Activated CD4-positive, alpha-beta T cell treated with anti-CD3 and anti-CD28 coated beads, Interleukin-2, amount 10 ng/mL, durations not matched to agents 7 days and 5 days (primary cell): ENCODE measurements around the gene TMEM143. TPM values are rescaled to one million over a fixed set of nuclear protein-coding genes. Genes with fewer than 3 reads are reported as not detected.
A peak's percentile ranks its signal among the peaks of the same experiment; 100 is the strongest.
"Not testable (repeated sequence)": the region's sequence is repeated elsewhere in the genome, so short reads cannot be mapped to it uniquely, and the experiment has no call there.

Experiments used
- CTCF ChIA-PET: fragments of 350-600 bp; sonication (Branson Sonifier 250); formaldehyde crosslinking; loops from one replicate; lab custom pipeline; 2021; ENCODE audit warnings: antibody characterized with exemption; lab: Charles Lee
- POLR2A ChIA-PET: fragments of 350-600 bp; sonication (Branson Sonifier 250); formaldehyde crosslinking; loops from one replicate; lab custom pipeline; 2021; ENCODE audit warnings: antibody characterized with exemption; lab: Charles Lee
- DNase-seq: peaks from one replicate; pipeline ENCODE4 v3.0.0-alpha.2; 2020
- H3K27ac Mint-ChIP-seq: one replicate; pipeline ENCODE4 v1.8.0; 2021; ENCODE audit warnings: mild to moderate bottlenecking, moderate library complexity, mixed read lengths
- H3K27me3 Mint-ChIP-seq: one replicate; pipeline ENCODE4 v1.8.0; 2021; ENCODE audit warnings: mixed read lengths
- H3K36me3 Mint-ChIP-seq: one replicate; pipeline ENCODE4 v1.8.0; 2021; ENCODE audit warnings: low read depth, mixed read lengths
- H3K4me1 Mint-ChIP-seq: one replicate; pipeline ENCODE4 v1.8.0; 2021; ENCODE audit warnings: mixed read lengths
- H3K4me3 Mint-ChIP-seq: one replicate; pipeline ENCODE4 v1.8.0; 2021; ENCODE audit warnings: mild to moderate bottlenecking, moderate library complexity, mixed read lengths
- H3K9me3 Mint-ChIP-seq: one replicate; pipeline ENCODE4 v1.8.0; 2021; ENCODE audit warnings: mixed read lengths
- total RNA-seq, 2 experiments: library from RNA; stranded (reverse); gene quantifications; one replicate each; pipeline ENCODE4 v1.2.3, GENCODE V29; 2021

TMEM143 gene
- total RNA-seq, 2 experiments from 2014 or later = 19.0 to 21.7 TPM

DNA sequence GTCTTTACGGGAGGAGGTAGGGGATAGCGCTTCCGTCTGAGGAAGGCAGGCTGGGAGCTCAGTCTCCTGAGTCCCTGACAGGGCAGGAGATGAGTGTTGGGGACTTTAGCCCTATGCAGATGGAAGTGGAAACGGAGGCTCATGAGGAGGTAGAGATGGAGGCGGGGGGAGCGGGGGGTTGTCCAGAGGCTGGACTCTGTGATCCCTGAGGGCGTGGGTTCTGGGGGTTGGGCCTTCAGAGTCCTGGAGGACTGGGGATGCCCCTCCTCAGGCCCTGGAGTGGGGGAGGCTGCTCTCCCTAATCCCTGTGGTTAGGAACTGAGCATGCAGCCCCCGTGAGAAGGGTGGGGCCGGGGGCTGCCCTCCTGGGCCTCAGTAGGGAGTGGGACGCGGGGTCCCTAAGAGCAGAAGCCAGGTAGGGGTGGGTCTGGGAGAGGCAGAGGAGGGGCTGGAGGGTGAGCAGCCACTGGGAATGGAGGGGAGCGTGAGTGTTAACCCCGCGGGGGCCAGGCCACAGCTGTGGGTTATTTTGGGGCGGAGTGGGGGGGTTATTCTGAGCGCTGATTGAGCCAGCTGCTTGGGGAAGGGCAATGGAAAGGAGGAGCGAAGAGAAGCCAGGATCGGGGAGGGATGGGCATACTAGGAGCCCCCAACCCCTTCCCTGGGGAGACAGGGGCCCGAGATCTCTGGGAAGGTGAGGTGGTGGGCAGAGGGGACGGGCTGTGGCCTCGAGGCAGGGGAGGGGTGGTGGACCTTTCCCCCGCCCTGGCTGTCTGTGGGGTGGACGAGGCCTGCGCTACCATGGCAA, 32.5 kb upstream of the TMEM143 start:
- POLR2A ChIA-PET = no interaction called here
- H3K4me1 Mint-ChIP-seq = peaks cover 40% of the 10 kb centered on the region
- H3K27ac Mint-ChIP-seq = no peak overlapping the region
- no peaks in the 10 kb centered on the region for H3K9me3 Mint-ChIP-seq
- DNase-seq = no peak
- peaks cover 56% of the 10 kb centered on the region for H3K27me3 Mint-ChIP-seq
- H3K36me3 Mint-ChIP-seq = peaks cover 3% of the 10 kb centered on the region
- no peak overlapping the region for H3K4me3 Mint-ChIP-seq
- CTCF ChIA-PET = no interaction called here

DNA sequence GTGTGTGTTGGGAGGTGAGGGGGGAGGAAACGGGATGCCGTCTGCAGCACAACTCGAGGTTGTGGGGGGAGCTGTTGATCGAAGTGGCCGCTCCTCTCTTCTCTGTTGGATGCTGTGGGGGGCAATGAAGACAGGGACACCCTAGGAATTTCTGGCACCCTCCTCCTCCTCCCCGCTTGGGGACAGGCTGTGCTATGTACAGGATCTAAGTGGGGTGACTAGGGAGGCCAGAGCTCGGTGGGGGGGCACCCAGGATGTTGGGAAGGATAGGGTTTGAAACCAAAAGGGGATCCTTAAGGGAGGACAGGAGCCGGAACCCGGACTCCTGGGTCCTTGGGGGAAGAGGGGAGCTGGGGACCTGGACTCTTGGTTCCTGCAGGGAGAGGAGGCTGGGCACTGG, 31.8 kb upstream of the TMEM143 start:
- H3K4me3 Mint-ChIP-seq = no peak overlapping the region
- ChIA-PET POLR2A (no interaction called here), CTCF (no interaction called here)
- DNase-seq = no peak
- H3K27ac Mint-ChIP-seq = no peak overlapping the region
- peaks cover 3% of the 10 kb centered on the region for H3K36me3 Mint-ChIP-seq
- H3K9me3 Mint-ChIP-seq = no peaks in the 10 kb centered on the region
- peaks cover 39% of the 10 kb centered on the region for H3K4me1 Mint-ChIP-seq
- H3K27me3 Mint-ChIP-seq = peaks cover 55% of the 10 kb centered on the region

GRCh38 chr19:48395170-48395455, 31.4 kb upstream of the TMEM143 start:
- Mint-ChIP-seq H3K4me1 (peaks cover 39% of the 10 kb centered on the region), H3K4me3 (no peak overlapping the region), H3K27ac (no peak overlapping the region), H3K27me3 (peaks cover 55% of the 10 kb centered on the region), H3K36me3 (peaks cover 3% of the 10 kb centered on the region), H3K9me3 (no peaks in the 10 kb centered on the region)
- ChIA-PET CTCF (no interaction called here), POLR2A (no interaction called here)
- DNase-seq = no peak

- H3K4me3 Mint-ChIP-seq = no peak overlapping the region
- CTCF ChIA-PET = interaction anchor here (0.6 kb wide), 1 partner anchor 236 kb away, joined by 3 read pairs; no protein-coding TSS in a partner anchor
- H3K4me1 Mint-ChIP-seq = peaks cover 36% of the 10 kb centered on the region
- no peak overlapping the region for H3K27ac Mint-ChIP-seq
- H3K9me3 Mint-ChIP-seq = no peaks in the 10 kb centered on the region
- no peak for DNase-seq
- H3K27me3 Mint-ChIP-seq = peaks cover 55% of the 10 kb centered on the region
- peaks cover 3% of the 10 kb centered on the region for H3K36me3 Mint-ChIP-seq
- POLR2A ChIA-PET = no interaction called here
Measured at GRCh38 chr19:48394331-48395169, 30.8 kb upstream of the TMEM143 start.

GRCh38 chr19:48393559-48394330, 30.0 kb upstream of the TMEM143 start, which contains the start of gene GRIN2D:
Gene GRIN2D (plus strand): TSS chr19:48393668. CDS start chr19:48398393, 4,725 bp downstream.
- H3K27me3 Mint-ChIP-seq = peaks cover 55% of the 10 kb centered on the region
- peaks cover 32% of the 10 kb centered on the region for H3K4me1 Mint-ChIP-seq

DNA sequence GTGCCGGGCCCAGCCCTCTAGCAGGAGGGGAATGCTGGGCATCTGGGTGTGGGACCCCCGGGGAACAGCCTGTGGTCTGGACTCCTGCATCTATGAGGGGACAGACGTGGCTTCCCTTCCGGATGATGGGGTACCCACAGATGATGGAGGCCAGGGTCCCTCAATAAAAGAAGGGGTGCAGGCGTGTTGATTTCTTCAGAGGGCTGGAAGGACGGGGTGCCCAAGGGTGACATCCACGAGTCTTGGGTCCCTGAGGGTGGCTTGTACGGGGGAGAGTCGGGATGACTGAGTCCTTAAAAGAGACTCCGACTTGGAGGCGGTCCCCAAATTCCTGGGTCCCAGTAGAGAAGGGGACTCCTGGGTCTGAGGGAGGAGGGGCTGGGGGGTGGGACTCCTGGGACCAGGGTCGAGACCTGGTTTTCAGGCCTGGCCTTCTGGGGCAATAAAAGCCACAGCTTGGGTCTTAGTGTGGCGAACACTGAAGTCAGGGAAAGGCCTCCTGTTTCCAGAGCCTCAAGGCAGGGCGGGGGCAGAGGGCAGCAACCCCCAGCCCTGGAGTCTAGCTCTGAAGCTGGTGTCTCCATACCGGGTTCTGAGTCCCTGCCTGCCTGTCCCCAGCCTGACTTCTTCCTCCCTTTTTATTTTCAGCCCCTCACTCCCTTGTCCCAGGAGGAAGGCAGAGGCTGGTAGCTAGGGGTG, 29.3 kb upstream of the TMEM143 start:
- no peaks in the 10 kb centered on the region for H3K9me3 Mint-ChIP-seq
- H3K36me3 Mint-ChIP-seq = peaks cover 8% of the 10 kb centered on the region
- CTCF ChIA-PET = interaction anchor here (1.0 to 1.1 kb wide), 2 partner anchors 10 to 11 kb away, joined by 3 read pairs; no protein-coding TSS in a partner anchor
- peaks cover 35% of the 10 kb centered on the region for H3K4me1 Mint-ChIP-seq
- POLR2A ChIA-PET = no interaction called here
- DNase-seq = no peak
- peak overlapping the region; percentile 30 for H3K4me3 Mint-ChIP-seq
- no peak overlapping the region for H3K27ac Mint-ChIP-seq
- H3K27me3 Mint-ChIP-seq = peaks cover 54% of the 10 kb centered on the region

More at GRCh38 chr19:48393559-48394330, 30.0 kb upstream of the TMEM143 start, which contains the start of gene GRIN2D:
- POLR2A ChIA-PET = no interaction called here
- peaks cover 2% of the 10 kb centered on the region for H3K36me3 Mint-ChIP-seq
- CTCF ChIA-PET = interaction anchor here (0.6 to 1.1 kb wide), 3 partner anchors 10 to 235 kb away, joined by 3 read pairs; no protein-coding TSS in a partner anchor
- DNase-seq = no peak
- no peaks in the 10 kb centered on the region for H3K9me3 Mint-ChIP-seq
- H3K27ac Mint-ChIP-seq = no peak within 1 kb of the TSS
- peak within 1 kb of the TSS; percentile 30 for H3K4me3 Mint-ChIP-seq

GRCh38 chr19:48392006-48392344, 28.2 kb upstream of the TMEM143 start:
- peaks cover 44% of the 10 kb centered on the region for H3K27me3 Mint-ChIP-seq
- peaks cover 28% of the 10 kb centered on the region for H3K4me1 Mint-ChIP-seq
- POLR2A ChIA-PET, DNase-seq, H3K9me3 Mint-ChIP-seq: not testable (repeated sequence)
- H3K27ac Mint-ChIP-seq = peak overlapping the region; percentile 31
- CTCF ChIA-PET = interaction anchor here (0.6 to 2.3 kb wide), 23 partner anchors 9 to 480 kb away, joined by 3 to 25 read pairs (median 3); partner anchors contain the start of genes EMP3, PLA2G4C, PPP1R15A and SYNGR4
- H3K4me3 Mint-ChIP-seq = peak overlapping the region; percentile 90
- peaks cover 17% of the 10 kb centered on the region for H3K36me3 Mint-ChIP-seq

GRCh38 chr19:48391100-48392005, 27.6 kb upstream of the TMEM143 start, which contains the start of gene KDELR1:
Gene KDELR1 (minus strand): TSS chr19:48391551. CDS start chr19:48391358, 193 bp downstream.
- Mint-ChIP-seq H3K4me3 (peak within 1 kb of the TSS; percentile 90), H3K36me3 (peaks cover 19% of the 10 kb centered on the region), H3K4me1 (peaks cover 28% of the 10 kb centered on the region), H3K27me3 (peaks cover 39% of the 10 kb centered on the region), H3K27ac (peak within 1 kb of the TSS; percentile 96), H3K9me3 (no peaks in the 10 kb centered on the region)
- POLR2A ChIA-PET = interaction anchor here (0.7 kb wide), 1 partner anchor 179 kb away, joined by 3 read pairs; no protein-coding TSS in a partner anchor
- CTCF ChIA-PET = interaction anchor here (0.5 to 2.3 kb wide), 32 partner anchors 10 to 1457 kb away, joined by 3 to 25 read pairs (median 4); partner anchors contain the start of genes EMP3, PLA2G4C, PPP1R15A and SYNGR4
- peak; percentile 70 for DNase-seq

DNA sequence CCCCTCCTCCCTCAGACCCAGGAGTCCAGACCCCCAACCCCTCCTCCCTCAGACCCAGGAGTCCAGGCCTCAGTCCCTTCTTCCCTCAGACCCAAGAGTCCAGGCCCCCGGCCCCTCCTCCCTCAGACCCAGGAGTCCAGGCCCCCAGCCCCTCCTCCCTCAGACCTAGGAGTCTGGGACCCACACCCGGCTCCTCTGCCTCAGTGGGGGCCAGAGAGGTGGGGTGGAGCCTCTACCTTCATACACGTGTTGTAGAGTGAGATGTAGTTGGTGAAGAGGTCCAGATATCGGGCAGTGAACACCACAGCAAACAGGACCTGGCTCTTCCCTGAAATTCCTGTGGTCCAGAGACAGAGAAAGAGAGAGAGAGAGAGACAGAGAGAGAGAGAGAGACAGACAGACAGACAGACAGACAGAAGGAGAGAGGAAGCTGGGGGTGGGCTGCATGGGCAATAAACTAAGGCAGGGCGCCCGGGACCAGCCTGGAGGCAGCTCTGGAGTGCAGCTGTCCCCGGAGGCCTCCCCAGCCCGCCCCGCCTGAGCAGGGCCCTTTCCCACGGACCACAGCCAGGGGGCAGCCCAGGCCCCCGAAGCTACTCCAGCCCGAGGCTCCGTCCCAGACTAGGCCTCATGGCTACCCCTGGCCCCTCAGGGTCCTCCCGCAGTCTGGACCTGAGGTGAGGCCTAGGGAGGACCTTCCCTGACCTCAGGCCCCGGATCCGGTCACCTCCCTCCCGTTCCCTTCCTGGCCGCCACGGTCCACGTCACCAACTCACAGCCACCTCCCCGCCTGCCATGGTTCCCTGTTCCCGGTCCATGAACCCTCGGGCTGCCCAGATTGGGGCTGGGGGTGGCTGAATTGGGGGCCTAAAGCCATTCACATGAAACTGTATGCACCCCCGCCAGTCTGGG, 26.7 kb upstream of the TMEM143 start:
- CTCF ChIA-PET = interaction anchor here (0.5 to 2.3 kb wide), 21 partner anchors 9 to 481 kb away, joined by 3 to 25 read pairs (median 5); partner anchors contain the start of genes PPP1R15A, SYNGR4 and TMEM143
- peaks cover 30% of the 10 kb centered on the region for H3K27me3 Mint-ChIP-seq
- H3K36me3 Mint-ChIP-seq = peaks cover 19% of the 10 kb centered on the region
- peak overlapping the region; percentile 90 for H3K4me3 Mint-ChIP-seq
- POLR2A ChIA-PET = interaction anchor here (0.7 kb wide), 1 partner anchor 179 kb away, joined by 3 read pairs; no protein-coding TSS in a partner anchor
- H3K27ac Mint-ChIP-seq = peak overlapping the region; percentile 96
- H3K9me3 Mint-ChIP-seq = no peaks in the 10 kb centered on the region
- peaks cover 28% of the 10 kb centered on the region for H3K4me1 Mint-ChIP-seq
- peak; percentile 68 for DNase-seq

DNA sequence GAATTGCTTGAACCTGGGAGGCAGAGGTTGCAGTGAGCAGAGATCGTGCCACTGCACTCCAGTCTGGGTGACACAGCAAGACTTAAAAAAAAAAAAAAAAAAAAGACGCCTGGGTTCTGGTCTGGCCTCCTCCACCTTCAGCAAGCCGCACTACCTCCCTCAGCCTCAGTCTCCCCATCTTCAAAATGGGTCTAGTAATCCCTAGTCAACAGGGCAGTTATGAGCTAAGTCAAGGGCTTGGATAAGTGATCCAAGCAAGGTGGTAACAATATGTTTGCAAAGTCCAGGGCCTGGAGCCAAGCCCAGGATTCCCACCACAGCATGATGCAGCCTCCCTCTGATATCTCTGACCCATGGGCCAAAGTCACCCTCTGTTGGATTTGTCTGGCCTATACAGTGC, 23.2 kb upstream of the TMEM143 start:
- ChIA-PET CTCF (interaction anchor here (0.7 kb wide), 1 partner anchor 207 kb away, joined by 5 read pairs; no protein-coding TSS in a partner anchor), POLR2A (no interaction called here)
- DNase-seq = no peak
- peaks cover 36% of the 10 kb centered on the region for H3K36me3 Mint-ChIP-seq
- no peak overlapping the region for H3K4me3 Mint-ChIP-seq
- no peaks in the 10 kb centered on the region for H3K9me3 Mint-ChIP-seq
- H3K27ac Mint-ChIP-seq = no peak overlapping the region
- H3K4me1 Mint-ChIP-seq = peaks cover 16% of the 10 kb centered on the region
- H3K27me3 Mint-ChIP-seq = peaks cover 3% of the 10 kb centered on the region
